Endothelial cell of umbilical vein (primary cell): ENCODE results near the gene TP53.
"Not testable (repeated sequence)": the region's sequence is repeated elsewhere in the genome, so short reads cannot be mapped to it uniquely, and the experiment has no call there.

Source experiments
- CTCF ChIP-seq, 2 donors: IDR thresholded peaks; 1 replicate in 1 of 2; 2 replicates in 1 of 2; pipeline ENCODE4 v1.5.1; 2011; ENCODE audit warnings: low read length in 2 of 2, mild to moderate bottlenecking in 2 of 2, moderate library complexity in 2 of 2, control low read depth in 1 of 2, inconsistent platforms in 1 of 2, low read depth in 1 of 2; ENCODE audit not compliant: insufficient read depth in 1 of 2; ENCODE audit errors: extremely low read depth in 1 of 2
- EZH2 ChIP-seq: IDR thresholded peaks from 2 replicates; pipeline ENCODE4 v1.6.1; 2012; ENCODE audit warnings: borderline replicate concordance, low read depth, mild to moderate bottlenecking, moderate library complexity, low read length, inconsistent platforms; ENCODE audit not compliant: severe bottlenecking
- FOS ChIP-seq: IDR thresholded peaks from 2 replicates; pipeline ENCODE4 v1.6.1; 2011; ENCODE audit warnings: mild to moderate bottlenecking, low read length, moderate library complexity, borderline replicate concordance; ENCODE audit not compliant: insufficient read depth
- GATA2 ChIP-seq: IDR thresholded peaks from 2 replicates; pipeline ENCODE4 v1.7.0; 2011; ENCODE audit warnings: low read depth, mild to moderate bottlenecking, moderate library complexity, mixed read lengths, low read length; ENCODE audit not compliant: insufficient read length, insufficient read depth
- JUN ChIP-seq: IDR thresholded peaks from 2 replicates; pipeline ENCODE4 v1.6.1; 2011; ENCODE audit warnings: borderline replicate concordance, low read depth; ENCODE audit not compliant: insufficient read length, insufficient read depth
- MAX ChIP-seq: IDR thresholded peaks from 2 replicates; pipeline ENCODE4 v1.6.1; 2011; ENCODE audit not compliant: insufficient read depth, insufficient read length
- POLR2A ChIP-seq: IDR thresholded peaks from 2 replicates; pipeline ENCODE4 v1.6.1; 2012; ENCODE audit warnings: low read depth, mild to moderate bottlenecking, control low read depth, low read length
- POLR2AphosphoS5 ChIP-seq: IDR thresholded peaks from 2 replicates; pipeline ENCODE4 v1.6.1; 2012; ENCODE audit warnings: low read depth, mild to moderate bottlenecking, control low read depth, low read length, moderate library complexity; ENCODE audit not compliant: insufficient read depth

GRCh38 chr17:7625749-7626148 lies 61.5 kb downstream of the TP53 start:
- not testable (repeated sequence) for TF ChIP-seq CTCF (IDR thresholded peaks at IDR 0.05; ENCODE audit: extremely low read depth in 1 of 2, insufficient read depth in 1 of 2, low read depth in 1 of 2, low read length in 2 of 2); POLR2A; EZH2; FOS; POLR2AphosphoS5; MAX; GATA2; JUN
